NCI-H2107 treated with DMSO at 0.1 percent for 48 hours (cell line): Measurements from ENCODE around the gene AOAH.

ENCODE experiments used
- DNase-seq: peaks from one replicate; lab custom pipeline; 2025; ENCODE audit not compliant: unreplicated experiment; lab: John Stamatoyannopoulos, UW

The AOAH gene, protein sequence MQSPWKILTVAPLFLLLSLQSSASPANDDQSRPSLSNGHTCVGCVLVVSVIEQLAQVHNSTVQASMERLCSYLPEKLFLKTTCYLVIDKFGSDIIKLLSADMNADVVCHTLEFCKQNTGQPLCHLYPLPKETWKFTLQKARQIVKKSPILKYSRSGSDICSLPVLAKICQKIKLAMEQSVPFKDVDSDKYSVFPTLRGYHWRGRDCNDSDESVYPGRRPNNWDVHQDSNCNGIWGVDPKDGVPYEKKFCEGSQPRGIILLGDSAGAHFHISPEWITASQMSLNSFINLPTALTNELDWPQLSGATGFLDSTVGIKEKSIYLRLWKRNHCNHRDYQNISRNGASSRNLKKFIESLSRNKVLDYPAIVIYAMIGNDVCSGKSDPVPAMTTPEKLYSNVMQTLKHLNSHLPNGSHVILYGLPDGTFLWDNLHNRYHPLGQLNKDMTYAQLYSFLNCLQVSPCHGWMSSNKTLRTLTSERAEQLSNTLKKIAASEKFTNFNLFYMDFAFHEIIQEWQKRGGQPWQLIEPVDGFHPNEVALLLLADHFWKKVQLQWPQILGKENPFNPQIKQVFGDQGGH

DNA sequence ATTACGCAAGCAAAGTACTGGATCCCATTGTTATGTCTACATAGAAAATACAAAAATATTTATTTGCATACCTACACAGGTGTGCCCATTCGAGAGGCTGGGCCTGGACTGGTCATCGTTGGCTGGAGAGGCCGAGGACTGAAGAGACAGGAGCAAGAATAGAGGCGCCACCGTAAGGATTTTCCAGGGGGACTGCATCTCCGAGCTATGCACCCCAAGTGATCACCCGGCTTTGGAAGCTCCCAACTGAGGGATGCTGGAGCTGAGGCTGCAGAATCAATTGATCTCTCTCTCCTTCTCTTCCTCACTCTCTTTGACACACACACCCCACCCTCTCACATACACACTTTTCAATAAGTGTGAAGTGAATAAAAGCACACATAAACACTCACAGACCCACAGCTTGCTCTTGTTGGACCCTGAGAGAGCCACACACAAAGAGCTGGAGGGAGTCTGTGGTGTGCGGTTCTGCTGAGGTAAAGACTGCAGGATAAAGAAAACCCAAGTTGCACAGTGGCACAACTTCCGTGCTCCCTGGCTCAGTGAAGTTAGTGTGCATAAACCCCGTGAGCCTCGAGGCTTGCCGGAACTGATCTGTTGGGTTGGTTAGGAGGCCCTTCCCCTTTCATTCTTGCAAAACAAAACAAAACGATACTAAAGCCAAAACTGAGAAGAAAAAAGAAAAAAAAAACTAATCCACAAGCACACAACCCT is at the start of gene AOAH:
AOAH (minus strand) TSS at position 544 of the 714 bp plus-strand sequence; CDS start at position 198, 346 bp downstream.
- no peak for DNase-seq

GRCh38 chr7:36766451-36766850 is 42.2 kb upstream of the AOAH start:
- no peak for DNase-seq

- no peak for DNase-seq
Measured at GRCh38 chr7:36765605-36766004, 41.3 kb upstream of the AOAH start.

- DNase-seq = no peak
Measured at GRCh38 chr7:36764929-36765328, 40.6 kb upstream of the AOAH start.

- DNase-seq = no peak
Measured at GRCh38 chr7:36763132-36763816, 39.0 kb upstream of the AOAH start.

- no peak for DNase-seq
Measured at GRCh38 chr7:36762394-36762793, 38.1 kb upstream of the AOAH start.

DNA sequence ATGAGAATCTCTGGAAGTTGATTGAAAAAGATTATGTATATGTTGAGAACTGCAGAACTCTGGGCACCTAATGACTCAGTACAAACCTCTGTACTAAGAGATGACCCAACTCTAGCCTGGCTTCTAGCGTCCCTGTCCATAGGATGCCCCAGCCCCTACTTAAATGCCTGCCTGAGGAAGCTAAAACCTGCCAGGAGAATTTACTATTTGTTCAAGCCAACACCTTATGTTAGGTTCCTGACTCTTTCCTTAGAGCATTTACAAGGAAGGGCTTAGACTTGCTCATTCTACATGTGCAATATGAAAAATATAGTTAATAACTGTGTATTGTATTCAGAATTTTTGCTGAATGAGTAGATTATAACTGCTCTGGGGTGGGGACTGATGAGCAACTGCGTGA is 37.5 kb upstream of the AOAH start:
- DNase-seq = no peak

- DNase-seq = no peak
Measured at GRCh38 chr7:36760856-36761762, 36.8 kb upstream of the AOAH start.

- no peak for DNase-seq
Measured at GRCh38 chr7:36758879-36759278, 34.6 kb upstream of the AOAH start.

DNA sequence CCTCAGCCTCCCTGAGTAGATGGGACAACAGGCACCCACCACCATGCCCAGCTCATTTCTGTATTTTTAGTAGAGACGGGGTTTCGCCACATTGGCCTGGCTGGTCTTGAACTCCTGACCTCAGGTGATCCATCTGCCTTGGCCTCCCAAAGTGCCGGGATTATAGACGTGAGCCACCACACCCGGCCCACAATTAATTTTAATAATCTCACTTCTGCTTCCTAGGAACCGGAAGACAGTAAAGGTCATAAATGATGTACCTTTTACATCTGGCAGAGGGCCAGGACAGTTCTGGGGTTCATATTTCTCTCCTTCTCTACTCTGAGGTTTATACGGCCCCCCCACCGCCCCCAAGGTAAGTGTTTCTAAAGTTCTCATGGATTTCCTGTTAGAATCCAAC is 31.2 kb upstream of the AOAH start:
- no peak for DNase-seq

DNA sequence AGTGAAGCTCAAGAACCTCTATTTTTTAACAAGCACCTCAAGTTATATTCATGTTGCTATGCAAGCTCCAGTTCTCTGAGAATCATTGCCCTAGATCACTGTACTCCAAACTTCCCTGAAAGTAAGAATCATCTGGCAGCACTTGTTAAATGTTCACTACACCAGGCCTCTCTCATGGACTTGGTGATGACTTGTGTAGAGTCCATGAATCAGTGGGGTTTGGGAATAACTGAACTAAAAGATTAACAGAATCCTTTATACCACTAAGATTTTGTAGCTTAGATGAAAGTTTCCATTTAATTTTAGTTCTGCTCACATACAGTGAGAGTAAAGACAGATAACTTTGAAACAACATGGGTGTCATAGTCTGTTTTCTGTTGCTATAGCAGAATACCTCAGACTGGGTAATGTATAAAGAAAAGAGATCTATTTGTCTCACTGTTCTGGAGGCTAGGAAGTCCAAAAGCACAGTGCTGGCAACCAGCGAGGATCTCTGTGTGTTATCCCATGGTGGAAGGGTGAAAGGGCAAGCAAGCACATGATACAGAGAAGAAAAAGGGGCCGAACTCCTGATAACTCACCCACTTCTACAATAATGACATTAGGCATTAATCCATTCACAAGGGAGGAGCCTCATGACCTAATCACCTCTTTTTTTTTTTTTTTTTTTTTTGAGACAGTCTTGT is 27.9 kb upstream of the AOAH start:
- DNase-seq = no peak

DNA sequence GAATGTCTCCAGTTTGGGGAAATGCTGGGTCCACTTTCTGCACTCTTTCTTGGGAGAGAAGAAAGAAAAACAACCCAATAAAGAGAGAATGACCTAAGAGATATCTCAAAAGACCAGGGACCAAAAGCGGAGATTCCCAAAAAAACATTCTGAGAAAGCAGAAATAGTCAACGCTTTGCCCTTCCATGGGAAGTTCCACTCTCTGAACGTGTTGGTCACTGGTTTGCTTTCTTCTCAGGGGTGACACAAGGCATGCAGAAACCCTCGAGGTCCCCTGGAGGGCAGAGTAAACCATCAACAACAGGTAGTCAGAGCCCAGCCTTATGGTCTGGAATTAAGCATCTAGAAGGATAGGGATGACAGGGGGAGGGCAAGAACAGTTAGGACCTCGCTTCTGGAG is 26.2 kb upstream of the AOAH start:
- DNase-seq = no peak

DNA sequence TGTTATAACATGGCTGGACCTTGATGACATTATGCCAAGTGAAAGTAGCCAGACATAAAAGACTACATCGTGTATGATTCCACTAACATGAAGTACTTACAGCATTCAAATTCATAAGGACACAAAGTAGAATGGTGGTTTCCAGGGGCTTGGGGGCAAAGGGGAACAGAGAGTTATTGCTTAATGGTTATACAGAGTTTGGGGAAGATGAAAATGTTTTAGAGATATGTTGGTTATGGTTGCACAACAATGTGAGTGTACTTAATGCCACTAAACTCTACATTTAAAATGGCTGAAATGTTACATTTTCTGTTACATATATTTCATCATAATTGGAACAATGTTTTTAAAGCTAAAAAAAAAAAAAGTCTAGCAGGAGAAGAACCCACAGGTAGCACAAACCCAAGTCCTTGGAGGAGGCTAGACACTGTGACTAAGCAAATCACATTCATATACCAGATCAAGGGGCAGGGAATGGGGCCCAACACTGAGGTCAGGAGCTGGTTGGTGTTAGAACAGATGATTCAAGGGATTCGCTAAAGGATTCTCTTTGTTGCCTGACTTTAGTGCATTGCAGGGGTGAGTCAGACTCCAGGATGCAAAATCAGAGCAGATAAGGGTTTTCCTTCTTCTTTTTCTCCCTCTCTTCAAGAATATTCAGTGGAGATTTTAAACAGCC is 25.1 kb upstream of the AOAH start:
- DNase-seq = no peak

DNA sequence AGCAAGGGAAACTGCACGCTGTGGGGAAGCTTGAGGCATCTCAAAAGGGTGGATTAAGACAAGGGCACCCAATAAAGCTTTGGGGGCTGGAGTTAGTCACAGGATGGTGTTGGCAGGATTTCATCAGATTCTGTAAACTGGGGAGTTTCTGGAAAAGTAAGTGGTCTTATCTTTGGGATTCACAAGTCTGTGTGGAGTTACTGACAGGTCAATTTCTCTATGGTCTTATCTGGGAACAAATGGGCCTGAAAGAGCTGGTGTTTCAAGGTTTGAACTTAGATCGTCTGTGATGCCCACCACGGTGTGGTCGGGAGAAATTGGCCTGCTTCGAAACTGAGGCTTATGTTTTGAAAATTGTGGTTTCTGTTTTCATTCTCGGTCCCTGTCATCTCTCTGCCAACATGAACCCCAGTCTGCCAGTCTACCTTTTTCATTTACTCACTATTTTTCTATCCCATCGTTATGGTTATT is 23.8 kb upstream of the AOAH start:
- DNase-seq = no peak

- DNase-seq = no peak
Measured at GRCh38 chr7:36747280-36748016, 23.2 kb upstream of the AOAH start.

- DNase-seq = no peak
Measured at GRCh38 chr7:36746347-36746746, 22.1 kb upstream of the AOAH start.

- no peak for DNase-seq
Measured at GRCh38 chr7:36742911-36743775, 18.8 kb upstream of the AOAH start.

- DNase-seq = no peak
Measured at GRCh38 chr7:36741866-36742265, 17.6 kb upstream of the AOAH start.
